ENCODE data around the gene RELA.
"Not testable (repeated sequence)": the region's sequence is repeated elsewhere in the genome, so short reads cannot be mapped to it uniquely, and the experiment has no call there.

Gene RELA

DNA sequence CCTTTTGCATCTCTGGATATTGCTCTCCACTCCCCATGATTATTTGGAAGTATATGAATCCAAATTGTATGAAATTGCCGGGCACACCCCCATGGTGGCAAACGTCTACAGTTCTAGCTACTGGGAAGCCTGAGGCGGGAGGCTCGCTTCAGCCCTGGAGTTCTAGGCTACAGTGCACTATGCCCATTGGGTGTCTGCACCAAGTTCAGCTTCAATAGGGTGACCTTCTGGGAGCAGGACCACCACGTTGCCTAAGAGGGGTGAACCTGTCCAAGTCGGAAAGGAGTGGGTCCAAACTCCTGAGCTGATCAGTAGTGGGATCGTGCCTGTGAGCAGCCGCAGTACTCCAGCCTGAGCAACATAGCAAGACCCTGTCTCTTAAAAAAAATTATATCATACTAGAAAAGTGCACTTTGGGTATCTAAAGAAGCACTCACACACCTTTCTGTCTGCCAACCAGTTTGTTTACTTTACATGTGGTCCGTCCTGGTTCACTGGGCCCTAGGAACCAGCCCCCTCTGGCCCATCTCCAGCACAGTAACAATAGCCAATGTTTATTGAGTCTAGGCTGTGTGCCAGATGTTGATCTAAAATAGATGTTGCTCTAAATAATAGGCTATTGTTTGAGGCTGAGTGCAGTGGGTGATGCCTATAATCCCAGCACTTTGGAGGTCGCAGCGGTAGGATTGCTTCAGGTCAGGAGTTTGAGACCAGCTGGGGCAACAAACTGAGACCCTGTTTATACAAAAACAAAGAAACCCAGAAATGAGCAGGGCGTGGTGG is 32.9 kb upstream of the RELA start:
- no peak overlapping the region for H3K4me3 ChIP-seq (ENCODE audit: low read depth, low read length)
- DNase-seq (ENCODE audit: low read depth), result no peak
- TF ChIP-seq, protein P1, sequence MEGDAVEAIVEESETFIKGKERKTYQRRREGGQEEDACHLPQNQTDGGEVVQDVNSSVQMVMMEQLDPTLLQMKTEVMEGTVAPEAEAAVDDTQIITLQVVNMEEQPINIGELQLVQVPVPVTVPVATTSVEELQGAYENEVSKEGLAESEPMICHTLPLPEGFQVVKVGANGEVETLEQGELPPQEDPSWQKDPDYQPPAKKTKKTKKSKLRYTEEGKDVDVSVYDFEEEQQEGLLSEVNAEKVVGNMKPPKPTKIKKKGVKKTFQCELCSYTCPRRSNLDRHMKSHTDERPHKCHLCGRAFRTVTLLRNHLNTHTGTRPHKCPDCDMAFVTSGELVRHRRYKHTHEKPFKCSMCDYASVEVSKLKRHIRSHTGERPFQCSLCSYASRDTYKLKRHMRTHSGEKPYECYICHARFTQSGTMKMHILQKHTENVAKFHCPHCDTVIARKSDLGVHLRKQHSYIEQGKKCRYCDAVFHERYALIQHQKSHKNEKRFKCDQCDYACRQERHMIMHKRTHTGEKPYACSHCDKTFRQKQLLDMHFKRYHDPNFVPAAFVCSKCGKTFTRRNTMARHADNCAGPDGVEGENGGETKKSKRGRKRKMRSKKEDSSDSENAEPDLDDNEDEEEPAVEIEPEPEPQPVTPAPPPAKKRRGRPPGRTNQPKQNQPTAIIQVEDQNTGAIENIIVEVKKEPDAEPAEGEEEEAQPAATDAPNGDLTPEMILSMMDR (IDR thresholded peaks at IDR 0.05; ENCODE audit: insufficient read depth, low read depth, low read length, missing control alignments), result no peak

DNA sequence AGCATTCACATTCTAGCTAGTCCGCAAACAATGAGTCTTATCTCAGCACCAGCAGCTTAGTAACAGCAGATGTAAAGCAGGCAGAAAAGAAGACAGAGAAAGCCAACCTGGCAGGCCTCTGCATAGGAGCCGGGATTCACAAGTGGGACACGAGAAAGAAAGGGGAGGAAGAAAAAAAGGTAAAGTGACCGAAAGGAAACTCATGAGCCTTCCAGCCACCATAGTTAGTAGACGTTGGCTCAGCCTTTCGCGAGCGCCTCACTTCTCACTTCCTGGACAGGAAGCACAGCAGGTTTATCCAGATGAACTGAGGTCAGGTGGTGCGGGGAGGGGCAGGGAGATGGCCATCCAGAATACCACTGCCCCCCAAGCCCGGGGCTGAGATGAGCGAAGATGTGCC is 29.7 kb upstream of the RELA start:
- TF ChIP-seq, protein P1 (IDR thresholded peaks at IDR 0.05; ENCODE audit: insufficient read depth, low read depth, low read length, missing control alignments), result no peak
- H3K4me3 ChIP-seq (ENCODE audit: low read depth, low read length), result no peak overlapping the region
- no peak for DNase-seq (ENCODE audit: low read depth)

DNA sequence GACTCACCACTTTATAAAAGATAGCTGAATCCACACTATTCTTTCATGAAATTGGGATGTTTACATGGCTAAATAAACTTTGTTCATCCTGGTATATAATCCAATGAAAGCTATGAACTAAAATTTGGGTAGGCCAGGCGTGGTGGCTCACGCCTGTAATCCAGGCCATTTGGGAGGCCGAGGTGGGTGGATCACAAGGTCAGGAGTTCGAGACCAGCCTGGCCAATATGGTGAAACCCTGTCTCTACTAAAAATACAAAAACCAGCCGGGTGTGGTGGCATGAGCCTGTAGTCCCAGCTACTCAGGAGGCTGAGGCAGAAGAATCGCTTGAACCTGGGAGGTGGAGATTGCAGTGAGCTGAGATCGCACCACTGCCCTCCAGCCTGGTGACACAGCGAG is 29.1 kb upstream of the RELA start:
- DNase-seq (ENCODE audit: low read depth); H3K4me3 ChIP-seq (ENCODE audit: low read depth, low read length): not testable (repeated sequence)

DNA sequence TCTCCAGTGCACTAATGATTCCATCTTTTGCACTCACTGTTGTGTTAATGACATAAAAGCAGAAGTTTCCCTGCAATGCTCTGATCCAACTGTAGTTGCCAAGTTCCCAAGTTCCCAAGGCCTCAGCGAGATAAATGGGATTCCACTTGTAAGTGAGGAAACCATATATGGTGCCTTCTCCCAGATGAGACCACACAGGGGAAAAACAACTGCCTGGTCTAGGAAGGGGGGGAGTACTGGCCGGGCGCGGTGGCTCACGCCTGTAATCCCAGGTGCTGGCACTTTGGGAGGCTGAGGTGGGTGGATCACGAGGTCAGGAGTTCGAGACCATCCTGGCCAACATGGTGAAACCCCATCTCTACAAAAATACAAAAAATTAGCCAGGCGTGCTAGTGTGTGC is 23.3 kb upstream of the RELA start:
- DNase-seq (ENCODE audit: low read depth), result no peak
- no peak overlapping the region for H3K4me3 ChIP-seq (ENCODE audit: low read depth, low read length)
- TF ChIP-seq, protein P1 (IDR thresholded peaks at IDR 0.05; ENCODE audit: insufficient read depth, low read depth, low read length, missing control alignments), result no peak

DNA sequence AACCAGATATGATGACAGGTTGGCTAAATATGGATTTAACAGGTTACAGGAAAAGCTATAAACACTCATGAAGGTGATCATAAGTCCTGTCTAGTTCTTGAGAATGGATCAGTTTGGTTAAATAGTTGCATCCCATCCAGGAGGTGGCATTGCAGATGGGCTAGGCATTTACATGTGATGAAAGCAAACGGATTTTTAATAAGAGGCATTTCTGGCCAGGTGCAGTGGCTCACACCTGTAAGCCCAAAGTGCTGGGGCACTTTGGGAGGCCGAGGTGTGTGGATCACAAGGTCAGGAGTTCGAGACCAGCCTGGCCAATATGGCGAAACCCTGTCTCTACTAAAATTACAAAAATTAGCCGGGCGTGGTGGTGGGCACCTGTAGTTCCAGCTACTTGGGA is 20.8 kb upstream of the RELA start:
- H3K4me3 ChIP-seq (ENCODE audit: low read depth, low read length); DNase-seq (ENCODE audit: low read depth): not testable (repeated sequence)

DNA sequence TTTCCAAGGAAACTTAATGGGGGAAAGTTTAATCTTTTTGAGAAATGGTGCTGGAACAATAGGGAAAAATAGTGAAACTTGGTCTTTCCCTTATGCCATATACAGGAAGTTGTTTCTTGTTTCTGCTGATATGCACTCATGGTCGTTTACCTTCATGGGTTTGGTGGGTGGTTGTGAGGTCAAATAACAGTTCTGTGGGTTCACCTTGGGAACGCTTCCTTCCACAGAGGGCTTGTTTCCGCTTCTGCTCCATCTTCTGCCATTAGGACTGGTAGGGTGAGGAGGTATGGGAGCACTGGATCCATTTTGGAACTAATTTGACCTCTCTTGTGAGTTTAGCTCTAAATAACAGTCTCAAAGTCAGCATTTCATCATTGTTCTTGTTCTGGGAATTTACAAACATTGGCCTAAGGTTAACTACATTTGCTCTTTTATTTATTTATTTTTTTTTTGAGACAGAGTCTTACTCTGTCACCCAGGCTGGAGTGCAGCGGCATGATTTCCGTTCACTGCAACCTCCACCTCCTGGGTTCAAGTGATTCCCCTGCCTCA is 17.6 kb upstream of the RELA start:
- DNase-seq (ENCODE audit: low read depth), result no peak
- H3K4me3 ChIP-seq (ENCODE audit: low read depth, low read length), result no peak overlapping the region
- TF ChIP-seq, protein P1 (IDR thresholded peaks at IDR 0.05; ENCODE audit: insufficient read depth, low read depth, low read length, missing control alignments), result no peak

DNA sequence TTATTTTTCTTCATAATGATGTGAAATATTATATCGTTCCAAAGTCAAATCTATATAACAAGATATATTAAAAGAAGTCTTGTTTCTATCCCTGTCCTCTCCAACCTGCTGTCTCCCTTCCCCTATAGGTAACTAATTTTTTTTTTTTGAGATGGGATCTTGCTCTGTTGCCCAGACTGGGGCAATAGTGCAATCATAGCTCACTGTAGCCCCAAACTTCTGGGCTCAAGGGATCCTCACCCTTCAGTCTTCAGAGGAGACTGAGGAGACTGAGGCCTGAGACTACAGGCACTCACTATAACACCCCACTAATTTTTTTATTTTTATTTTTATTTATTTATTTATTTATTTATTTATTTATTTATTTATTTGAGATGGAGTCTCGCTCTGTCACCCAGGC is 10.3 kb upstream of the RELA start:
- H3K4me3 ChIP-seq (ENCODE audit: low read depth, low read length), result no peak overlapping the region
- no peak for DNase-seq (ENCODE audit: low read depth)
- TF ChIP-seq, protein P1 (IDR thresholded peaks at IDR 0.05; ENCODE audit: insufficient read depth, low read depth, low read length, missing control alignments), result no peak

Measured in GM12865 (cell line).